ENCODE measurements around the gene GRM8. TPM values are rescaled to one million over a fixed set of nuclear protein-coding genes. Genes with fewer than 3 reads are reported as not detected.

GRM8 gene
- total RNA-seq, 1 donor from 2014 or later: not detected

- no peak for ATAC-seq
Observed at GRCh38 chr7:126656165-126656564, 596.6 kb downstream of the GRM8 start.

GRCh38 chr7:126637538-126637937, 615.2 kb downstream of the GRM8 start:
- no peak for ATAC-seq

GRCh38 chr7:126635545-126635944, 617.2 kb downstream of the GRM8 start:
- no peak for ATAC-seq

GRCh38 chr7:126608339-126608776, 644.4 kb downstream of the GRM8 start:
- no peak for ATAC-seq

GRCh38 chr7:126606331-126606730, 646.4 kb downstream of the GRM8 start:
- no peak for ATAC-seq

DNA sequence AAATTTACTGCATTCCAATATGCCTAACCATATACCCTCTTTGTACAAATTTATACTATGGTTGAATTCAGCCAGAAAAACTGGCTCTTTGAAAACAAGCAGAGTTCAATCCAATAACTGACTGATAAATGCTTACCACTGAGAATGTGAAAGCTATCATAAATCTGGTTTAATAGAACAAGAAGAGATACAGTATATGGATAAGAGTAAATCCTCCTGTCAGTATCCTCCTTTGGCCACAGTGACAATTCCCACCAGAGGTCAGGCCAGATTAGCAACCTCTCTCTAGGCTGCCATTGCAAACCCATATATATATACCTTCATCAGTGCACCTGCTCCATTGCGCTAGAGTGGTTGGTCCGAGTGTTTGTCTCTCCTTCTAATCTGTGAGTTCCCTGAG, 647.2 kb downstream of the GRM8 start:
- no peak for ATAC-seq

- ATAC-seq: no peak
Observed at GRCh38 chr7:126605056-126605455, 647.7 kb downstream of the GRM8 start.

GRCh38 chr7:126589068-126589684, 663.6 kb downstream of the GRM8 start:
- no peak for ATAC-seq

DNA sequence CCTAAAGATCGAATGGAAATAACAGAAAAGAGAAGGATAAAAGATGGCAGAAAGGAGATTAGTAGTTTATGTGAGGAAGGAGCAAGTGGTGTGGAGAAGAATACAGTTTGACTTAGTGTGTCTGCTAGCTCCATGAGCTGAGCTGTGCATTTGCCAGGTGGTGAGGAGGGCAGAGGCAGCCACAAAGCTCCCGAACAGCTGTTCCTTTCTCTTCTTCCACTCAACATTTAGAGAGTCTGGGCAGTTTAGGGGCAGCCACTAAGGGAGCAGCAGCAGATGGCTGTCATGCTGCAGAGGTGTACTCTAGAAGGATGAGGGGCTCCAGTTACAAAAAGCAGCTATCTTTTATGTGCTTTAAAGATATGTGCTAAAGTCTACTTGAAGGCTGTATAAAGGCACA, 674.4 kb downstream of the GRM8 start:
- ATAC-seq: no peak

- ATAC-seq: no peak
Observed at GRCh38 chr7:126574276-126575250, 678.2 kb downstream of the GRM8 start.

DNA sequence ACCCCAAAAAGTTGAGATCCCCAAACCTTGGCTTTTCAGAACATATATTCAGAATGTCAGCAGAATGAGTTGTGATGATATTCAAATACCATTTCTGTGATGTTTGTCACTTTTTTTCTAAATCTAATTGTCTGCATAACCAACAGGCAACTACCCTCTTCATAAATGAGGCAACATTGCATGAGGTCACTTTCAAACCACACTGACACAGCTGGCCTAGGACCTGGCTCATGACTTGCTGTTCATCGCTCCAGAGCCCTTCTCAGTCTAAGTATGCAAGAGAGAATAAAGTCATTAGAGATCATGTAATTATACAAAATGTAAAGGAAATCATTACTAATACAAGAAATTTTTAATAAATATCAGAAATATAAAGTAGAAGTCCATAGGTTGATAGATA, 681.9 kb downstream of the GRM8 start:
- no peak for ATAC-seq

- no peak for ATAC-seq
Observed at GRCh38 chr7:126569402-126569801, 683.3 kb downstream of the GRM8 start.

DNA sequence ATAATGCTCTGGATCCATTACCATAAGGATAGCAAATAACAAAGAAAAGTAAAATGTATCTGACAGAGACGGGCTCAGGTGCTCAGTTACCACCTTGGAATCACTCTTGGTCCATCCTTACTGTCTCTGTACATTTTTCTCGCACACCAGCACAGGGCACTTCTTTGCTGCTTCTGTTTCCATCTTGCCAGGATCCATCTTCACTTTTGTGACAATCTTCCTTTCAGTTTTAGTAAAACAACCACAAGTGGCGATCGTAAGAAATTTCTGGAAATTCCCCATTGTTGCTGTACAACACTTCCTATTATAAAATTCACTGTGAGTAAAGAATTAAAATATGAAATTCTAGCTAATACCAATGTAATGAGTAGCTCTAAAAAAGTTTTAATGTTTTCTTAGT, 695.5 kb downstream of the GRM8 start:
- ATAC-seq: no peak

- ATAC-seq: no peak
Observed at GRCh38 chr7:126541406-126541805, 711.3 kb downstream of the GRM8 start.

DNA sequence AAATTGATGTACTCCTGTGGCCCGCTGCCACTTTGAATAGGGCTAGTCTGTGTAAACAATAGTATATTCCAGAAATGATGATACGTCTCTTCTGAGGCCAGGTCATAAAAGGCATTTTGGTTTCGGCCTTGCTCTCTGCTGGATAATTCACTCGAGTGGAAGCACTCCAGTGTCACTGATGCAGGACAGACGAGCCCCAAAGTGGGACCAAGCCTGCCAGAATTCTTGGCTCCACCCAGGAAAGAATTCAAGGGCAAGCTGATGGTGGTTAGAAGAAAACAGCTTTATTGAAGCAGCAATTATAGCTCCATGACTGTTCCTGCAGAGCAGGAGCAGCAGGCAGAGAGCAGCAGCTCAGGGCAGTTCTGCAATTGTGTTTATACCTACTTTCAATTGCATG, 717.6 kb downstream of the GRM8 start:
- no peak for ATAC-seq

- no peak for ATAC-seq
Observed at GRCh38 chr7:126533715-126534114, 719.0 kb downstream of the GRM8 start.

DNA sequence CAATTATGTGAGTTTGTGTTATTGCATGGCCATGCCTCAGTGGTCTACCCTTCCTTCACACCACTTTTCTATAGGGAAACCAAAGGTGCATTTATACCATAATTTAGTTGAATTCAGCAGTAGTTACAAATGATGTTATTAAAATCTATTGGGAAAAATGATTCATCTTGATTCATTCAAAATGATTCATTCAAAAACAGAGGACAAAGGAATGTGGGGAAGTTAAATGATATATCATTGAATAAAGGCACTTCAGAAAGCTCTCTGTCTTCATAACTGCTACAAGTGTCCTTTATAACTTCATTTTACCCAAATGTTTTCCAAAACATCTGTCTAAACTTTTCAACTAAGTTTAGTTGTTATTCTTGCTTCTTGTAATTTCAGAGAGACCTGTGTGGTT, 722.9 kb downstream of the GRM8 start:
- no peak for ATAC-seq

DNA sequence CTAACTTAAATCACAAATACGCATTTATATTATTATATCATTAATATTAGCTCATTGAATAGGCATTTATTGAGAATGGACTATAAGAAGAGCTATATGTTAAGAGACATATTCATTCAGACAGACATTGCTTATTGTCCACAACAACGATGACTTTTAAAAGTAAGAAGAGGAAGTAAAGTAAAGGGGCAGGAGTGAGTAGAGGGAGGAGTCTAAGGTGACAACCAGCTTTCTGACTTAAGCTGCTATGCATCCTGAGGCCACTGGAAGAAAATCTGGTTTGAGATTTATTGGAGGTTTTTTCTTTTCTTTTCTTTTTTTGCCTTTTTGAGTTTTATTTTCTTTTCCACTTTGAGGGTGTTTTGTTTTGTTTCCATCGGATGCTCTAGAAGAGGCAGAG, 723.5 kb downstream of the GRM8 start:
- no peak for ATAC-seq

DNA sequence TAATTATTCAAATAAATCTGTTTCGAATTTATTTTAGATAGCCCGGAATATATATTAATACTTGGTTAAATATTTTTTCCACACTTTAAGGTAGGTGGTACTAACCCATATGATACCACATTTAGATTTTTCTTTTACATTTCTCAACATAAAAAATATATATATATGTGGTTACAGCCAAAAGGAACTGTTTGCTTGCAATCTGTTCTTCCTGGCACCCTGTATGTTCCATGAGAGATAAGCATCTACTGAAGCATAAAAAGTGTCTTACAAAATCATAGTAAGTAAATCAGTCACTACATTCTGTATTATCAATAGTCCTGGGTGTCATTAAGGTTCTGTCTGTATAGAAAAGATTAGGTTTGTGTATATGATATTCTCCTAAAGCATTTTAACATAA, 726.8 kb downstream of the GRM8 start:
- ATAC-seq: no peak

- no peak for ATAC-seq
Observed at GRCh38 chr7:126524967-126525366, 727.8 kb downstream of the GRM8 start.

DNA sequence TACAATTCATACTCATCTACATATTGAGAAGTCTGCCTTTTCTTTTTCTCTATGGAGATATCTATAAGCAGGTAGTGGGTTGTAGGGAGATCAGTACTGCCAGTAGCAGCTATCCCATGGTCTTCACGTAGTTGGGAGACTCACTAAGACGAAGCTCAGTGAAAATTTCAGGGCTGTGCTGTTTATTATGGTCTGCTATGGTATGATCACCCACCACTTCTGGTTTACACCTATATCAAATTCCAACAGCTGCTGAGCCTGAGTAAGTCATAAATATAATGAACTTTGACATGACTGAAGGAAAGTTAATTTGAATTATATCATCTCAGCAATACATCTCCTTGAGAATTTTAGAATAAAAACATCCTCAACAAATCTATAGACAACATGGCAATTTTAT, 741.7 kb downstream of the GRM8 start:
- no peak for ATAC-seq

- ATAC-seq: no peak
Observed at GRCh38 chr7:126501617-126502016, 751.1 kb downstream of the GRM8 start.

DNA sequence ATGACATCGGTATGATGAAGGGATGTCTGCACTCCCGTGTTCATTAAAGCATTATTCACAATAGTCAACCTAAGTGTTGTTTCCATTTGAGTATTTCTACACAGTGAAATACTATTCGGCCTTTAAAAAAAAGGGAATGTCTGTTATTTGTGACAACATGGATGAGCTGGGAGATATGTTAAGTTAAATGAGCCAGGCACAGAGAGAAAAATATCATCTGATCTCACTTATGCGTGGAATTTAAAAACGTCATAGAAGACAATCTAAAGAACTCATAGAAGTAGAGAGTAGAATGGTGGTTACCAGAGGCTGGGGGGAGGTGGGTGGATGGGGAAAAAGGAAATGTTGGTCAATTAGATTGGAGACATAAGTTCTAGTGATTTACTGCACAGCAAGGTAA, 753.3 kb downstream of the GRM8 start:
- no peak for ATAC-seq

DNA sequence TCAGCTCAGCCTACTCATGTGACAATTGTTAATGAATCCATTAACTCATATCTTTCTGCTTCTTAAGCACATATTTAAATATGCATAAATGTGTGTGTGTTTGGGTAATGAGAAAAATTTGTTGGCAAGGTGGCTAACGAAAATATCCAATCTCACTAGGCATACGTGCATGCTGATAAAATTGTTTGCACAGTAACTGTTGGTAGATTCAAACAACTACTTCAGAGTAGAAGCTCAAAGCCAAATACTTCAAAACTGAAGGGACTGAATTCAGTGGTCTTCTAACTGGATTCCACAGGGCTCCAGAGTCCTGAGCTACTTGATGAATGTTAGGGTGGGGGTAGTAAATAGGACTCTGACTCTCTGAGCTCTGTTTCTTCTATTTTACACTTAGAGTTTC, 757.0 kb downstream of the GRM8 start:
- no peak for ATAC-seq
